Measurements from ENCODE around the gene ROBO1.

The ROBO1 gene

GRCh38 chr3:78924711-78925110 lies 843.1 kb downstream of the ROBO1 start:
- no peak for TF ChIP-seq CTCF (conservative IDR thresholded peaks at IDR 0.05; ENCODE audit: low read depth, low read length)
- H2AFZ ChIP-seq (ENCODE audit: low read depth), result no peak overlapping the region

GRCh38 chr3:78919021-78919755 lies 848.6 kb downstream of the ROBO1 start:
- Histone ChIP-seq H3K27ac (no peak overlapping the region), H3K79me2 (ENCODE audit: insufficient read depth, low read depth) (no peaks in the 10 kb centered on the region), H3K4me2 (no peak overlapping the region; the same call in 1 of the 2 replicates), H3K36me3 (ENCODE audit: insufficient read depth) (no peaks in the 10 kb centered on the region), H4K20me1 (ENCODE audit: insufficient read depth) (no peaks in the 10 kb centered on the region), H3K27me3 (ENCODE audit: insufficient read depth, low read depth) (no peaks in the 10 kb centered on the region), H3K4me1 (ENCODE audit: low read depth, poor library complexity, severe bottlenecking) (peaks cover 15% of the 10 kb centered on the region), H3K9ac (no peak overlapping the region), H2AFZ (ENCODE audit: low read depth) (no peak overlapping the region), H3K4me3 (IDR thresholded peaks at IDR 0.05; ENCODE audit: insufficient read depth, low read depth, low read length) (no peak overlapping the region)
- no peak for TF ChIP-seq CTCF (conservative IDR thresholded peaks at IDR 0.05; ENCODE audit: low read depth, low read length)

More at GRCh38 chr3:78924711-78925110, 843.1 kb downstream of the ROBO1 start:
- H3K4me2 ChIP-seq, result no peak overlapping the region
- H4K20me1 ChIP-seq (ENCODE audit: insufficient read depth), result no peaks in the 10 kb centered on the region
- H3K27ac ChIP-seq, result no peak overlapping the region
- no peaks in the 10 kb centered on the region for H3K79me2 ChIP-seq (ENCODE audit: insufficient read depth, low read depth)
- H3K9ac ChIP-seq, result no peak overlapping the region
- H3K36me3 ChIP-seq (ENCODE audit: insufficient read depth), result no peaks in the 10 kb centered on the region
- H3K4me3 ChIP-seq (IDR thresholded peaks at IDR 0.05; ENCODE audit: insufficient read depth, low read depth, low read length), result no peak overlapping the region
- H3K4me1 ChIP-seq (ENCODE audit: low read depth, poor library complexity, severe bottlenecking), result peaks cover 3% of the 10 kb centered on the region
- H3K27me3 ChIP-seq (ENCODE audit: insufficient read depth, low read depth), result no peaks in the 10 kb centered on the region

GRCh38 chr3:78918361-78919020 lies 849.3 kb downstream of the ROBO1 start:
- no peak overlapping the region for H3K27ac ChIP-seq

DNA sequence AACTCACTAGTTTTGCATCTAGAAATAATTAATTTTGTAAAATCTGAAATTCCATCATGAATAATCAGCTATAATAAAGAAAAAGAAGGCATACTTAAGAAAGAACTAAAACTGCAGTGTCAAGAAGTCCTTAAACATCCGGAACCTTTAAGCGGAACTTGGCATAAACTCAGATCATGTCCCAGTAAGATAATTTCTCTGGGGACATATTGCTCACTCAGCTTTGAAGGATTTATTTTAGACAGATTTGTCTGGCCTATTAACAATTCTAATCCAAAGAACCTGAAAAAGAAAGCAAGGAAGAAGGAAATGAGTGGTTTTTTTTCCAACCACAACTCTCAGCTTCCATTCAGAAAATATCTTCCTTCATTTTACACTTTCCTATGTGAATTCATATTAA lies 850.3 kb downstream of the ROBO1 start:
- no peak overlapping the region for H3K9ac ChIP-seq
- H2AFZ ChIP-seq (ENCODE audit: low read depth), result no peak overlapping the region
- H3K4me1 ChIP-seq (ENCODE audit: low read depth, poor library complexity, severe bottlenecking), result peaks cover 15% of the 10 kb centered on the region
- no peak for TF ChIP-seq CTCF (conservative IDR thresholded peaks at IDR 0.05; ENCODE audit: low read depth, low read length)
- H4K20me1 ChIP-seq (ENCODE audit: insufficient read depth), result no peaks in the 10 kb centered on the region
- H3K4me2 ChIP-seq, result no peak overlapping the region
- H3K36me3 ChIP-seq (ENCODE audit: insufficient read depth), result no peaks in the 10 kb centered on the region
- no peak overlapping the region for H3K4me3 ChIP-seq (IDR thresholded peaks at IDR 0.05; ENCODE audit: insufficient read depth, low read depth, low read length)
- no peaks in the 10 kb centered on the region for H3K27me3 ChIP-seq (ENCODE audit: insufficient read depth, low read depth)
- no peak overlapping the region for H3K27ac ChIP-seq
- H3K79me2 ChIP-seq (ENCODE audit: insufficient read depth, low read depth), result no peaks in the 10 kb centered on the region

More at GRCh38 chr3:78918361-78919020, 849.3 kb downstream of the ROBO1 start:
- H3K36me3 ChIP-seq (ENCODE audit: insufficient read depth), result no peaks in the 10 kb centered on the region
- no peak overlapping the region for H3K4me3 ChIP-seq (IDR thresholded peaks at IDR 0.05; ENCODE audit: insufficient read depth, low read depth, low read length)
- H3K79me2 ChIP-seq (ENCODE audit: insufficient read depth, low read depth), result no peaks in the 10 kb centered on the region
- no peaks in the 10 kb centered on the region for H4K20me1 ChIP-seq (ENCODE audit: insufficient read depth)
- H2AFZ ChIP-seq (ENCODE audit: low read depth), result no peak overlapping the region
- TF ChIP-seq CTCF (conservative IDR thresholded peaks at IDR 0.05; ENCODE audit: low read depth, low read length), result no peak
- peaks cover 15% of the 10 kb centered on the region for H3K4me1 ChIP-seq (ENCODE audit: low read depth, poor library complexity, severe bottlenecking)
- H3K27me3 ChIP-seq (ENCODE audit: insufficient read depth, low read depth), result no peaks in the 10 kb centered on the region
- no peak overlapping the region; the same call in 1 of the 2 replicates for H3K4me2 ChIP-seq
- H3K9ac ChIP-seq, result no peak overlapping the region
